ENCODE data around the gene ARHGEF40. TPM values are rescaled to one million over a fixed set of nuclear protein-coding genes. Genes with fewer than 3 reads are reported as not detected.

ARHGEF40 gene
- total RNA-seq, 1 experiment from 2014 or later: 71.4 TPM

- no peak overlapping the region for H3K27ac ChIP-seq (ENCODE audit: insufficient read length, low read depth, low read length)
- no peak overlapping the region for H4K8ac ChIP-seq (replicated peaks; ENCODE audit: insufficient read length, low read depth, low read length)
- no peak overlapping the region for H3K14ac ChIP-seq (ENCODE audit: insufficient read depth, low read length)
- no peak overlapping the region for H2BK5ac ChIP-seq (ENCODE audit: insufficient read length, low read length)
- H2BK20ac ChIP-seq (ENCODE audit: low read depth, low read length, poor library complexity, severe bottlenecking): no peak overlapping the region
- Mint-ChIP-seq H3K36me3 (ENCODE audit: insufficient read depth in 1 of 3, low read depth in 3 of 3) (0 out of 7 replicates have a peak, but pooled peaks cover 0 to 3% (median 0%) of the 10 kb centered on the region in 3 experiments), H3K27me3 (ENCODE audit: low read depth) (no peaks in the 10 kb centered on the region; the same call in 1 of the 2 replicates), H3K4me1 (peaks cover 63 to 68% of the 10 kb centered on the region in 2 experiments), H3K27ac (peak overlapping the region; percentile 67 to 98 (median 96); a peak in 6 of 7 replicates), H3K9me3 (no peaks in the 10 kb centered on the region; a peak in 1 of 5 replicates), H3K4me3 (peak overlapping the region; percentile 83 to 99)
- no peaks in the 10 kb centered on the region for H3K9me3 ChIP-seq (ENCODE audit: control insufficient read depth, low read depth, low read length)
- no peak overlapping the region for H2AK5ac ChIP-seq (ENCODE audit: insufficient read length, low read length)
- H3K23me2 ChIP-seq (ENCODE audit: insufficient read length, low read depth, low read length, poor library complexity, severe bottlenecking): peaks cover 18% of the 10 kb centered on the region
- peak; percentile 62 for DNase-seq
- H3T11ph ChIP-seq (ENCODE audit: low read length): no peak overlapping the region
- H4K20me1 ChIP-seq (ENCODE audit: control insufficient read depth, insufficient read depth, insufficient read length): peaks cover 3% of the 10 kb centered on the region
- 0 out of 3 replicates have a peak, but pooled peaks have one; percentile 13 for TF ChIP-seq CTCF (conservative IDR thresholded peaks at IDR 0.05)
- no peak overlapping the region for H2BK15ac ChIP-seq (ENCODE audit: low read depth, low read length)
- H4K91ac ChIP-seq (ENCODE audit: insufficient read length, low read depth, low read length): no peak overlapping the region
- H3K56ac ChIP-seq (ENCODE audit: insufficient read length, low read depth, low read length): no peak overlapping the region
- no peak overlapping the region for H3K18ac ChIP-seq (ENCODE audit: insufficient read length, low read depth, low read length)
- H3K4me2 ChIP-seq (ENCODE audit: insufficient read depth, insufficient read length, low read length): peak overlapping the region; percentile 89
- no peaks in the 10 kb centered on the region for H3K27me3 ChIP-seq (ENCODE audit: insufficient read depth, low read length)
- H2BK120ac ChIP-seq (ENCODE audit: low read depth, low read length, poor library complexity, severe bottlenecking): no peak overlapping the region
- no peaks in the 10 kb centered on the region; the same call in 1 of the 2 replicates for H3K79me2 ChIP-seq (ENCODE audit: insufficient read depth, low read length)
- H3K4ac ChIP-seq (ENCODE audit: low read depth, low read length): no peak overlapping the region
- peaks cover 14% of the 10 kb centered on the region; the same call in 1 of the 2 replicates for H3K4me1 ChIP-seq (ENCODE audit: insufficient read depth, low read length)
- no peak overlapping the region for H2BK12ac ChIP-seq (ENCODE audit: insufficient read length, low read depth, low read length)
- peak overlapping the region; percentile 10 for H3K9ac ChIP-seq (ENCODE audit: extremely low read depth, insufficient read length, low read length)
- H3K23ac ChIP-seq (ENCODE audit: insufficient read length, low read depth, low read length): no peak overlapping the region
- no peak overlapping the region for H4K5ac ChIP-seq (ENCODE audit: insufficient read length, low read depth, low read length)
- no peak overlapping the region for H2AFZ ChIP-seq (ENCODE audit: low read length)
- no CpG with 5 or more reads among the region's 9 CpGs for WGBS (ENCODE audit: extremely low coverage, insufficient read length, low lambda C conversion rate)
- no peaks in the 10 kb centered on the region for H3K79me1 ChIP-seq (ENCODE audit: insufficient read depth, low read depth, low read length, poor library complexity, severe bottlenecking)
These were observed 32.7 kb downstream of the ARHGEF40 start for GRCh38 chr14:21102521-21103410.
